Stimulated activated memory B cell treated with anti-CD40 and anti-IgM and Interleukin-4, amounts not matched to agents 10 μg/mL and 1 μg/mL and 100 μg/mL, for 72 hours (primary cell): ENCODE results near the gene REEP3.
"Not testable (repeated sequence)": the region's sequence is repeated elsewhere in the genome, so short reads cannot be mapped to it uniquely, and the experiment has no call there.

ENCODE experiments used
- ATAC-seq: fragments of 150-1000 bp; cut with Tn5 transposase; 2 replicates; pipeline ENCODE4 v1.10.0; 2021
- H3K27ac Mint-ChIP-seq: one replicate; pipeline ENCODE4 v1.8.0; 2022; ENCODE audit warnings: mild to moderate bottlenecking, mixed read lengths
- H3K27me3 Mint-ChIP-seq: one replicate; pipeline ENCODE4 v1.8.0; 2022; ENCODE audit warnings: mixed read lengths
- H3K36me3 Mint-ChIP-seq: one replicate; pipeline ENCODE4 v1.8.0; 2022; ENCODE audit warnings: mixed read lengths
- H3K4me1 Mint-ChIP-seq: one replicate; pipeline ENCODE4 v1.8.0; 2022; ENCODE audit warnings: mixed read lengths
- H3K4me3 Mint-ChIP-seq: one replicate; pipeline ENCODE4 v1.8.0; 2022; ENCODE audit warnings: mild to moderate bottlenecking, moderate library complexity, mixed read lengths
- H3K9me3 Mint-ChIP-seq: one replicate; pipeline ENCODE4 v1.8.0; 2022; ENCODE audit warnings: mixed read lengths

REEP3 gene

GRCh38 chr10:63520500-63521415, at the start of gene REEP3:
Gene REEP3, plus strand, starts transcription at chr10:63521401. Its CDS starts 145 bp downstream, at chr10:63521546.
- H3K36me3 Mint-ChIP-seq: peaks cover 5% of the 10 kb centered on the region
- peaks cover 54% of the 10 kb centered on the region for H3K4me1 Mint-ChIP-seq
- ATAC-seq: peak; percentile 91
- no peaks in the 10 kb centered on the region for H3K27me3 Mint-ChIP-seq
- H3K27ac Mint-ChIP-seq: peak within 1 kb of the TSS; percentile 81
- H3K4me3 Mint-ChIP-seq: peak within 1 kb of the TSS; percentile 88
- no peaks in the 10 kb centered on the region for H3K9me3 Mint-ChIP-seq

DNA sequence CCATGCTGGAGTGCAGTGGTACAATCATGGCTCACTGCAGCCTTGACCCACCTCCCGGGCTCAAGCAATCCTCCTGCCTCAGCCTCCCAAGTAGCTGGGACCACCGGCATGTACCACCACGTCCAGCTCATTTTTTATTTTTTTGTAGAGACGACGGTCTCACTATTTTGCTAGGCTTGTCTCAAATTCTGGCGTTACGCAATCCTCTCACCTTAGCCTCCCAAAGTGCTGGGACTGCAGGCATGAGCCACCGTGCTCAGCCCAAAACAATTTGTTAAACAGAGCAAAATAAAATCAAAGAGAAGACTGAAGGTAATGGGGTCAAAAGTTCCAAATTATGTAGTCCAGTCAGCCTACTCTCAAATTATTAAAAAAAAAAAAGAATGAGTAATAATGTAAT, 46.7 kb upstream of the REEP3 start:
- ATAC-seq: no peak
- H3K9me3 Mint-ChIP-seq: no peaks in the 10 kb centered on the region
- H3K4me1 Mint-ChIP-seq: peaks cover 33% of the 10 kb centered on the region
- H3K36me3 Mint-ChIP-seq: no peaks in the 10 kb centered on the region
- no peaks in the 10 kb centered on the region for H3K27me3 Mint-ChIP-seq
- no peak overlapping the region for H3K27ac Mint-ChIP-seq
- no peak overlapping the region for H3K4me3 Mint-ChIP-seq

GRCh38 chr10:63477927-63478326, 43.3 kb upstream of the REEP3 start:
- peaks cover 27% of the 10 kb centered on the region for H3K4me1 Mint-ChIP-seq
- H3K4me3 Mint-ChIP-seq: no peak overlapping the region
- ATAC-seq: no peak
- H3K27ac Mint-ChIP-seq: no peak overlapping the region
- H3K9me3 Mint-ChIP-seq: no peaks in the 10 kb centered on the region
- H3K36me3 Mint-ChIP-seq: no peaks in the 10 kb centered on the region
- no peaks in the 10 kb centered on the region for H3K27me3 Mint-ChIP-seq

- no peak for ATAC-seq
- Mint-ChIP-seq H3K4me1 (peaks cover 30% of the 10 kb centered on the region), H3K27me3 (no peaks in the 10 kb centered on the region), H3K27ac (no peak overlapping the region), H3K4me3 (no peak overlapping the region), H3K36me3 (no peaks in the 10 kb centered on the region), H3K9me3 (no peaks in the 10 kb centered on the region)
Measured at GRCh38 chr10:63478564-63478963, 42.6 kb upstream of the REEP3 start.

DNA sequence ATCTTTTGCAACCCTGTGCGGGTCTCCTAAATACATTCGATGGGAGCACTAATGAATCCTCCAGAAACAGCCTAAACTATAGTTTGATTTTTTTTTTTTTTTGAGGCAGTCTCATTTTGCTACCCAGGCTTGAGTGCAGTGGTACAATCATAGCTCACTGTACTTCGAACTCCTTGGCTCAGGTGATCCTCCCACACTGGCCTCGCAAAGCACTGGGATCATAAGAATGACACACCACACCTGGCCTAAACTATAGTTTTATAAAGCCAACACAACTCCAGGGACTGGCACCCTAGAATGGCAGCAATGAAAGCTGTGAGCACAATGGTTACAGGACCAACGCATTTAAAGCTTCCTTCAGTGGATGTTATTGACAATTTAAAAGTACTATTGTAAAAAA, 41.0 kb upstream of the REEP3 start:
- H3K9me3 Mint-ChIP-seq: no peaks in the 10 kb centered on the region
- no peaks in the 10 kb centered on the region for H3K27me3 Mint-ChIP-seq
- ATAC-seq: no peak
- peaks cover 37% of the 10 kb centered on the region for H3K4me1 Mint-ChIP-seq
- H3K4me3 Mint-ChIP-seq: no peak overlapping the region
- H3K36me3 Mint-ChIP-seq: no peaks in the 10 kb centered on the region
- no peak overlapping the region for H3K27ac Mint-ChIP-seq

GRCh38 chr10:63481815-63482421, 39.3 kb upstream of the REEP3 start:
- Mint-ChIP-seq H3K27ac (no peak overlapping the region), H3K36me3 (no peaks in the 10 kb centered on the region), H3K9me3 (no peaks in the 10 kb centered on the region), H3K27me3 (no peaks in the 10 kb centered on the region), H3K4me3 (no peak overlapping the region), H3K4me1 (peaks cover 37% of the 10 kb centered on the region)
- ATAC-seq: no peak

DNA sequence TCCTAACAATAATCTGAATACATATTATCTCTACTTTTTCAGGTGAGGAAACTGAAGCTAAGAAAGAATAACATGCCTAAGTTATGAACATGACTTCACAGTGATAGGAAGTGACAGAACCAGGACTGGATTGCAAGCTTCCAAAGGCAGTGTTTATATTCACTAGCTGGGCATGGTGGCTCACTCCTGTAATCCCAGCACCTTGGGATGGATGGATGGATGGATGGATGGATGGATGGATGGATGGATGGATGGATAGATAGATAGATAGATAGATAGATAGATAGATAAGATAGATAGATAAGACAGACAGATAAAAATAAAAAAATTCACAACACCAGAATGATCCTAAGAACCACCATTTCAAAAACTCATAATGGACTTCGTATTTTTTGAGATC, 37.2 kb upstream of the REEP3 start:
- Mint-ChIP-seq H3K27me3 (no peaks in the 10 kb centered on the region), H3K36me3 (no peaks in the 10 kb centered on the region), H3K27ac (no peak overlapping the region), H3K4me1 (peaks cover 22% of the 10 kb centered on the region), H3K4me3 (no peak overlapping the region), H3K9me3 (no peaks in the 10 kb centered on the region)
- no peak for ATAC-seq

DNA sequence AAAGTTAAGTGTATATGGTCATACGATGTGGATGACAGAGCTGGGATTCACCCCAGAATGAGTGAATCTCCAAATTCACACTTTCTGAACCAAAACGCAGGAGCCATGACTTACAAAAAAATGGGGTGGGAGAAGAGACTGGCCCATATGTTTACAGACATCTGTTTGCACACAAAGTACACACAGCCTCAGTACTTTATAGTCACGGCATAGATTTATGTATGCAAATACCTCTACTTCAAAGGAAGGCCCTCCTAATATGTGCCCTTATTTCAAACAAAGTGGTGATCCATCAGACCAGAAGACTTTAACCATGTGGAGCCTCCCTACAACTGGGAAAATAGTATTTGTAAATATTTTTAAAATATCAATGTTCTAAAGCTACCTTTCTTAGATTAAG, 33.2 kb upstream of the REEP3 start:
- Mint-ChIP-seq H3K36me3 (no peaks in the 10 kb centered on the region), H3K4me1 (peaks cover 10% of the 10 kb centered on the region), H3K27ac (no peak overlapping the region), H3K9me3 (no peaks in the 10 kb centered on the region), H3K27me3 (no peaks in the 10 kb centered on the region), H3K4me3 (no peak overlapping the region)
- no peak for ATAC-seq

GRCh38 chr10:63489838-63490237, 31.4 kb upstream of the REEP3 start:
- no peaks in the 10 kb centered on the region for H3K27me3 Mint-ChIP-seq
- no peaks in the 10 kb centered on the region for H3K4me1 Mint-ChIP-seq
- H3K27ac Mint-ChIP-seq: no peak overlapping the region
- H3K36me3 Mint-ChIP-seq: no peaks in the 10 kb centered on the region
- no peak overlapping the region for H3K4me3 Mint-ChIP-seq
- H3K9me3 Mint-ChIP-seq: no peaks in the 10 kb centered on the region
- no peak for ATAC-seq

DNA sequence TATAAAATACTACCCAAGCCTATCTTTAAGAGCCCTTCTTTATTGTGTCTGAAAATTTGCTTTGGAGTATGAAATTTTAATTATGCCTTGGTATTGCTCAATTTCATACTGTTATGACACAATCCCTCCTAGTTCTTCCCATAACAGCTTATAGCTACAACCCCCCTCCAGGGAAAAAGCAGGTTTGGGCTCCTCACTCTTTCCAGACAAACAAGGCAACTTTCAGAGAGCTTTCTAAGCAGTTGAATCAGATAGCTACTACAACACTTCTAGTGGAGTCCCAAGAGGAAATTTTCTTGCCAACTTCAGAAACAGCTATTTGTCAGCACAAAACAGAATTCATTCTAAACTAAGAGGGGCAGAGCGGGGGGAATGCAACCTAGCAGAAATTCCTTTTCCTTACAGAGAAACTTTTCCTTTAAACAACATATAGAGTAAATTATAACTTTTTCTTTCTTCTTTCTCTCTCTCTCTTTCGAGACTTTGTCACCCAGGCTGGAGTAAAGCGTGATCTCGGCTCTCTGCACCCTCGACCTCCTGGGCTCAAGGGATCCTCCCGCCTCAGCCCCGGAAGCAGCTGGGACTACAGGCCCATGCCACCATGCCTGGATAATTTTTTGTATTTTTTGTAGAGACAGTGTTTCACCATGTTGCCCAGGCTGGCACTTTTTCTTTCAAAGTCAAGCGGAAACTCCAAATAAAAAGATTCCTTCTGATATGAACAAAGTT, 29.4 kb upstream of the REEP3 start:
- Mint-ChIP-seq H3K4me3 (no peak overlapping the region), H3K36me3 (no peaks in the 10 kb centered on the region), H3K4me1 (peaks cover 9% of the 10 kb centered on the region), H3K27me3 (no peaks in the 10 kb centered on the region), H3K9me3 (no peaks in the 10 kb centered on the region), H3K27ac (no peak overlapping the region)
- ATAC-seq: no peak

- H3K36me3 Mint-ChIP-seq, ATAC-seq, H3K27me3 Mint-ChIP-seq, H3K9me3 Mint-ChIP-seq, H3K4me3 Mint-ChIP-seq, H3K27ac Mint-ChIP-seq: not testable (repeated sequence)
- H3K4me1 Mint-ChIP-seq: peaks cover 14% of the 10 kb centered on the region
Measured at GRCh38 chr10:63492317-63492690, 28.9 kb upstream of the REEP3 start.

DNA sequence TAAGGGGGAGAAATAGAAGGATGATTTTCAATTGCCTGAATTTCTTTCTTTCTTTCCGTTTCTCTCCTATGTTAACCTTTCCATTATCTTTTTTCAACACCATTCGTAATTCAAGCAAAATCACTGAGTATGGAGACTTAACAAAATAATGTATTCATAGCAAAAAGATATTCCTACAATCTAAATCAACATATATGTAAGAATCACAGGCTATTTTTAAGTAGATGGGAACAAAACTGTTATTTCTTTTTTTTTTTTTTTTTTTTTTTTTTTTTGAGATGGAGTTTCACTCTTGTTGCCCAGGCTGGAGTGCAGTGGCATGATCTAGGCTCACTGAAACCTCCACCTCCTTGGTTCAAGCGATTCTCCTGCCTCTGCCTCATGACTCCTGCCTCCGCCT, 28.2 kb upstream of the REEP3 start:
- Mint-ChIP-seq H3K27me3 (no peaks in the 10 kb centered on the region), H3K27ac (no peak overlapping the region), H3K4me3 (no peak overlapping the region), H3K4me1 (peaks cover 21% of the 10 kb centered on the region), H3K9me3 (no peaks in the 10 kb centered on the region), H3K36me3 (no peaks in the 10 kb centered on the region)
- no peak for ATAC-seq

- Mint-ChIP-seq H3K9me3 (no peaks in the 10 kb centered on the region), H3K27me3 (no peaks in the 10 kb centered on the region), H3K27ac (no peak overlapping the region), H3K4me1 (peaks cover 33% of the 10 kb centered on the region), H3K36me3 (peaks cover 5% of the 10 kb centered on the region), H3K4me3 (no peak overlapping the region)
- ATAC-seq: no peak
Measured at GRCh38 chr10:63494951-63495350, 26.2 kb upstream of the REEP3 start.

DNA sequence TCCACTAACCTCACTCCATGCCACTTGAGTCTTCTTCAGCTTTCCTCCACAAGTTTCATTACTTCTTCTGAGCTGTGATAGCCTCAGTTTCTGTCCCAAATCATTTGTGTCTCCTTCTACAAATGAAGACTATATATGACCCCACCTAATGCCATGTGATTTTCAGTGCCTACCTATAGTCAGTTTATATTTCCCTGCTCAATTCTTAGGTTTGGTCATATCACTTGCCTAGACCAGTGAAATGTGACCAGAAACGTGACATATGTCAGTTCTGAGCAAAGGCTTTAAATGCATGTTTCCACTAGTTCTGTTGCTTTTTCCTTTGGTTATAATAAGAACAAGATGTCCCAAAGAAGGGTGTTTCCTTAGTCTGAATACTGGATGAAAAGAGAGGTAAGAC, 24.6 kb upstream of the REEP3 start:
- peaks cover 33% of the 10 kb centered on the region for H3K4me1 Mint-ChIP-seq
- ATAC-seq: no peak
- H3K36me3 Mint-ChIP-seq: peaks cover 15% of the 10 kb centered on the region
- no peaks in the 10 kb centered on the region for H3K9me3 Mint-ChIP-seq
- H3K4me3 Mint-ChIP-seq: no peak overlapping the region
- H3K27ac Mint-ChIP-seq: no peak overlapping the region
- no peaks in the 10 kb centered on the region for H3K27me3 Mint-ChIP-seq

DNA sequence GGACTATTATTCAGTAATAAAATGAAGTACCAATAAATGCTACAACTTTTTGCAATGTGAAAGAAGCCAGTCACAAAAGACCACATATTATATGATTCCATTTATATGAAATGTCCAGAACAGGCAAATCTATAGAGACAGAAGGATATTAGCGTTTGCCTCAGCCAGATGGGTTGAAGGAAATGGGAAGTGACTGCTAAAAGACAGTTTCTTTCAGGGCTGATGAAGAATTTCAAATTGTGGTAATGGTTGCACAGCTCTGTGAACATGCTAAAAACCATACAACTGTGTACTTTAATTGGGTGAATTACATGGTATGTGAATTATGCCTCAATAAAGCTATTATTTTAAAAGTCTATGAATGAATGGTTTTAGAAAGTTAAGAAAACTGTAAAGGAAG, 23.9 kb upstream of the REEP3 start:
- Mint-ChIP-seq H3K4me3 (no peak overlapping the region), H3K9me3 (no peaks in the 10 kb centered on the region), H3K27me3 (no peaks in the 10 kb centered on the region), H3K4me1 (peaks cover 33% of the 10 kb centered on the region), H3K27ac (no peak overlapping the region), H3K36me3 (peaks cover 15% of the 10 kb centered on the region)
- no peak for ATAC-seq
